ENCODE measurements around the gene SAP30BP. TPM values are rescaled to one million over a fixed set of nuclear protein-coding genes. Genes with fewer than 3 reads are reported as not detected.
"Not testable (repeated sequence)": the region's sequence is repeated elsewhere in the genome, so short reads cannot be mapped to it uniquely, and the experiment has no call there.

Gene SAP30BP
- total RNA-seq, 1 donor from 2014 or later: 58.6 TPM

DNA sequence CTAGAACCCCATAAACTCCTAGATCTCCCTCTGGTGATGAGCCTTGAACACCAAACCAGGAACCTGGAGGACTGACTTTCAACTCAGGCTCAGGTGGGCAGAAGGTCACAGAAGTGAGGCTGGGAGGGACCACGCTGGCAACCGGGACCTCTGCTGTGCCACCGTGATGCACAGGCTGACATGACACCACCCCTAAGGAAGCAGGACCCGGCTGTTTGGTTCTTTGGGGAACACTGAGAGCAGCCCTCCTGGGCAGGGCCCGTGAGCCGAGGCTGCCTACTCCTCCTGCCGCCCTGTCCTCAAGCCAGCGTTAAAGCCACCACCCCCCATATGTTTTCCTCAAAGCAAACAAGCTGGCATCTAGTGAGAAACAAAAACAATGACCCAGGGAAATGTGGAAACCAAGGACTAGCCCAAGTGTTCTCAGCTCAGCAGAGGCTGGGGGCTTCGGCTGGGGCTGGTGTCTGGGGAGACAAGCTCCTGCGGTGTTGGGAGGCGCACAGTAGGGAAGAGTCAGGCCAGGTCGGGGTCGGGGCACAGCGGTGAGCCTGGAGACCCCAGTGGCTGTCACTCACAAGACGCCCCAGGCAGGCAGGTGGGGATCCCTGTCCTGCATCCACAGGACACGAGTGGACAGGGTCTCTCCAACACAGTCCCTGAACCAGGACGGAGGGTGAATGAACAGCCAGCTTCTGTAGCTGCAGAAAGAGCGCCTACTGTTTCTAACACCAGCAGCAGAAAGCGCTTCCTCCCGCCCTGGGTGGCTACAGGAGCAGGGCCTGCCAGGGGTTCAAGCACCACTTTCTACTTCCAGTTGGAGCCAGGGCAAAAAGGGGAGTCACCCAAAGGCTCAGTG, 32.2 kb upstream of the SAP30BP start:
- TF ChIP-seq, protein P1, sequence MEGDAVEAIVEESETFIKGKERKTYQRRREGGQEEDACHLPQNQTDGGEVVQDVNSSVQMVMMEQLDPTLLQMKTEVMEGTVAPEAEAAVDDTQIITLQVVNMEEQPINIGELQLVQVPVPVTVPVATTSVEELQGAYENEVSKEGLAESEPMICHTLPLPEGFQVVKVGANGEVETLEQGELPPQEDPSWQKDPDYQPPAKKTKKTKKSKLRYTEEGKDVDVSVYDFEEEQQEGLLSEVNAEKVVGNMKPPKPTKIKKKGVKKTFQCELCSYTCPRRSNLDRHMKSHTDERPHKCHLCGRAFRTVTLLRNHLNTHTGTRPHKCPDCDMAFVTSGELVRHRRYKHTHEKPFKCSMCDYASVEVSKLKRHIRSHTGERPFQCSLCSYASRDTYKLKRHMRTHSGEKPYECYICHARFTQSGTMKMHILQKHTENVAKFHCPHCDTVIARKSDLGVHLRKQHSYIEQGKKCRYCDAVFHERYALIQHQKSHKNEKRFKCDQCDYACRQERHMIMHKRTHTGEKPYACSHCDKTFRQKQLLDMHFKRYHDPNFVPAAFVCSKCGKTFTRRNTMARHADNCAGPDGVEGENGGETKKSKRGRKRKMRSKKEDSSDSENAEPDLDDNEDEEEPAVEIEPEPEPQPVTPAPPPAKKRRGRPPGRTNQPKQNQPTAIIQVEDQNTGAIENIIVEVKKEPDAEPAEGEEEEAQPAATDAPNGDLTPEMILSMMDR (IDR thresholded peaks at IDR 0.05; ENCODE audit: insufficient read depth, low read length, poor library complexity, severe bottlenecking): no peak
- Histone ChIP-seq H3K27me3 (ENCODE audit: control insufficient read depth, insufficient read depth, low read length) (no peaks in the 10 kb centered on the region), H3K4me3 (ENCODE audit: low read depth, low read length) (no peak overlapping the region)

DNA sequence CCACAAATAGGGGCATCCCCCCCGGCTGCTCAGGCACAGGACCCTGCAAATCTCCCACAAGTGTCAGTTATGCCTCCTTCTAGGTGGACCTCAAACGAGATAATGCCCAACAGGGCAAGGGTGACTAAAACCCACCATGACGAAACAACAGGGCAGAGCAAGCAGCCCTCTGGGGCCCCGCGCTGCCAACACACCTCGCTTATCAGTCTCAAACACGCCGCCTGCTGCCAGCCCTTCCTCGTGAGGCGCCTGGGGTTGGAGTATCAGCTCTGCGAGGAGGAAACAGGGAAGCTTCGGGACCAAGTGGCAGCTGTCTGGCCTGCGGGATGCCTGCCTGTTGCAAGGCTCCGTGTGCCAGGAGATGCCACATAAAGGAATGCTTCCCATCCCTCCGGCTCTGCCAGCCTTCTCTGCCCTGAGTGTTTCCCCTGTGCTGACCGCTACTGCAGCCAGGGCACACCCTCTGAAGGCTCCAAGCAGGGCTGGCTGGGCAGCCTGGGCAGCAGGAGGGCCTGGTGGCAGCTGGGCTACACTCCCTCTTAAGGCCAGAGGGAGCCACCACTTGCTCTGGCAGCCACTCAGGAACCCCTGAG, 31.4 kb upstream of the SAP30BP start:
- TF ChIP-seq, protein P1 (IDR thresholded peaks at IDR 0.05; ENCODE audit: insufficient read depth, low read length, poor library complexity, severe bottlenecking): no peak
- DNase-seq (ENCODE audit: low read depth): no peak
- Histone ChIP-seq H3K36me3 (ENCODE audit: control insufficient read depth, insufficient read depth, low read length) (no peaks in the 10 kb centered on the region), H3K4me3 (ENCODE audit: low read depth, low read length) (no peak overlapping the region), H3K27me3 (ENCODE audit: control insufficient read depth, insufficient read depth, low read length) (no peaks in the 10 kb centered on the region)

More for the DNA sequence above, 32.2 kb upstream of the SAP30BP start:
- no peaks in the 10 kb centered on the region for H3K36me3 ChIP-seq (ENCODE audit: control insufficient read depth, insufficient read depth, low read length)
- no peak for DNase-seq (ENCODE audit: low read depth)

DNA sequence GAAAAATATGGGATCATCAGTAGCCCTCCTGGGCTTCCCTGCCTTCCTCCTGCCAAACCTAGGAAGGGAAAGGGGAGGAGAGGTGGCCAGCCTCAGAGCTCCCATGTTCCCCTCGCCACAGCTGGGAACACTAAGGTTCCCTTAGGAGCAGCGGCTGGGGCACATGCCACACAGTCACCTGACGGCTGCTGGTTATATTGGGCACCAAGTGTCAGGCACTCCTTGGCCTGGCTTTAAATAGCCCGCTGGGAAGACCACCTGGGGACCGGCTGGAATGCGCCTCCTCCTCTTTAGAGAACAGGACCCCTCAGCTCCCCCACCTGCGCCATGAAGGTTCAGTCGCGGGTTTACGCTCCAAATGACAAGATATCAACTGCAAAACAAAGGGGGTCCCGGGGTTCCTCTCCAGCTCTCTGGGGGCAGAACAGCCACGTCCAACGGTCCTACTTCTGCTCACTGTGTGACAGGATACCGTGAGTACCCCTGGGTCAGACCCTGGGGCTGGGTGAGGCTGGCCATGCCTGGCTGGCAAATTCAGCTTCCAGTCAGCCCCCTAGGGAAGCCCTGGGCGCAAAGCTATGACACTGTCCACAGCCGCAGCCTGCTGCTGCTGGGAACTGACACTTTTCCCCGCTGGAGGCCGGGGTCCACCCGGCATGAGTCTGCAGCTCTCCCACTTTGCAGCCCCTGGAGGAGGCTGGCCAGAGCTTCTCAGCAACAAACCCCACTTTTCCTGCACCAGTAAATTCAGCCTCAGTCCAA, 30.6 kb upstream of the SAP30BP start:
- Histone ChIP-seq H3K27me3 (ENCODE audit: control insufficient read depth, insufficient read depth, low read length) (no peaks in the 10 kb centered on the region), H3K36me3 (ENCODE audit: control insufficient read depth, insufficient read depth, low read length) (no peaks in the 10 kb centered on the region), H3K4me3 (ENCODE audit: low read depth, low read length) (no peak overlapping the region)
- DNase-seq (ENCODE audit: low read depth): no peak
- TF ChIP-seq, protein P1 (IDR thresholded peaks at IDR 0.05; ENCODE audit: insufficient read depth, low read length, poor library complexity, severe bottlenecking): no peak

DNA sequence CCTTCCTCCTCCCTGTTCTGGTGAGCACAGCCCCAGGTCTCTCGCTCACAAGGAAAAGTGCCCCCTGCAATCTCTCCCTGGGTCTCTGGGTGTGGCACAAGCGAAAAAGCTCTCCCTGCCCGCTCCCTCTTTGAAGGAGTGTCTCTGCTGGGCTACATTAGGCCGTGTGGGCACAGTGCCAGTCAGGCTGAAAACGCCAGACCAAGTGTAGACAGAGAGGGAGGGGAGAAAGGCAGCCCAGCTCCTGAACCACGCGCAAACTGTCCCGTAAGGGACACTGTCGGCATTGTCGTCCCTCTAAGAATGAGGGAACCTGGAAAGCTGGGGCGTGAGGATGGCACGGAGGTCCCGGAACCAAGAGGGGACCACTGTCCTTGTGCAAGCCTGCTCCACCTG, 30.0 kb upstream of the SAP30BP start:
- TF ChIP-seq, protein P1 (IDR thresholded peaks at IDR 0.05; ENCODE audit: insufficient read depth, low read length, poor library complexity, severe bottlenecking): no peak
- Histone ChIP-seq H3K36me3 (ENCODE audit: control insufficient read depth, insufficient read depth, low read length) (no peaks in the 10 kb centered on the region), H3K4me3 (ENCODE audit: low read depth, low read length) (no peak overlapping the region), H3K27me3 (ENCODE audit: control insufficient read depth, insufficient read depth, low read length) (no peaks in the 10 kb centered on the region)
- no peak for DNase-seq (ENCODE audit: low read depth)

DNA sequence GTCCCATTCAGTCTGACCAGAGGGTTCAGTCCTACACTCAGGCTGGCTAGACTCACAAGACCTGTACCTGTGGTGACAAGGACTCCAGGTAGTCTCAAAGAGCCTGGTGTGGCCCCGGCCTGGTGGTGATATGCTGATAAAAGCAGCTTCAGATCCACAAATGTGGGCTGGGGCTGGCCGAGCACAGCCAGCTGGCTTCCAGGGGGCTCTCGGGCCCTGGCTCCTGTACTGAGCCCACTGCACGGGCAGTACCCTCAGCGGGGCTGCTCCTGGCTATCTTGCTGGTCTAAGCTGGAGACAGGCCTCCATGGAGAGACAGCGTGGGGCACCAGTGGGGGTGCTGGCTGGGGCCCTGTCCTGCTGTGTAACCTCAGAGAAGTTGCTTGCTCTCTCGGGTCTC, 29.6 kb upstream of the SAP30BP start:
- no peak for DNase-seq (ENCODE audit: low read depth)

DNA sequence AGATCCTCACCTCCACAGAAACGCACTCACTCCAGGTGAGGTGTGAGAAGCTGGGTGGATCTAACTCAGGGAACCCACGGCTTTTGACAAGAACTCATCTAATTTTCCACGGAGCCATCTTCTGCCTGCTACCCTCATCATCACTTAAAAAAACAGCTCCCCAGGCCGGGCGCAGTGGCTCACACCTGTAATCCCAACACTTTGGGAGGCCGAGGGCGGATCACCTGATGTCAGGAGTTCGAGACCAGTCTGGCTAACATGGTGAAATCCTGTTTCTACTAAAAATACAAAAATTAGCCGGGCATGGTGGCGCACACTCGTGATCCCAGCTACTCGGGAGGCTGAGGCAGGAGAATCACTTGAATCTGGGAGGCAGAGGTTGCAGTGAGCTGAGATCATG, 29.1 kb upstream of the SAP30BP start:
- H3K4me3 ChIP-seq (ENCODE audit: low read depth, low read length); DNase-seq (ENCODE audit: low read depth); H3K36me3 ChIP-seq (ENCODE audit: control insufficient read depth, insufficient read depth, low read length); H3K27me3 ChIP-seq (ENCODE audit: control insufficient read depth, insufficient read depth, low read length): not testable (repeated sequence)

More for the DNA sequence above, 29.6 kb upstream of the SAP30BP start:
- TF ChIP-seq, protein P1 (IDR thresholded peaks at IDR 0.05; ENCODE audit: insufficient read depth, low read length, poor library complexity, severe bottlenecking): no peak
- Histone ChIP-seq H3K36me3 (ENCODE audit: control insufficient read depth, insufficient read depth, low read length) (no peaks in the 10 kb centered on the region), H3K27me3 (ENCODE audit: control insufficient read depth, insufficient read depth, low read length) (no peaks in the 10 kb centered on the region), H3K4me3 (ENCODE audit: low read depth, low read length) (no peak overlapping the region)

All from kidney epithelial cell (primary cell).